Lung microvascular endothelial cell (primary cell): ENCODE measurements around the gene SLAIN1. TPM values are rescaled to one million over a fixed set of nuclear protein-coding genes. Genes with fewer than 3 reads are reported as not detected.
"Not testable (repeated sequence)": the region's sequence is repeated elsewhere in the genome, so short reads cannot be mapped to it uniquely, and the experiment has no call there.

Experiments
- DNase-seq, 2 donors: peaks; one replicate each; pipeline versions ENCODE4 v3.0.0 to v3.0.0-alpha.2; 2010; ENCODE audit warnings: low read depth in 2 of 2
- total RNA-seq: library from RNA; depleted of rRNA; stranded (reverse); fragments of >200 nt; gene quantifications from 2 replicates; pipeline ENCODE4 v1.2.1, GENCODE V29; 2014

SLAIN1 gene
- total RNA-seq = 3.3 and 8.5 TPM in 2 replicates

DNA sequence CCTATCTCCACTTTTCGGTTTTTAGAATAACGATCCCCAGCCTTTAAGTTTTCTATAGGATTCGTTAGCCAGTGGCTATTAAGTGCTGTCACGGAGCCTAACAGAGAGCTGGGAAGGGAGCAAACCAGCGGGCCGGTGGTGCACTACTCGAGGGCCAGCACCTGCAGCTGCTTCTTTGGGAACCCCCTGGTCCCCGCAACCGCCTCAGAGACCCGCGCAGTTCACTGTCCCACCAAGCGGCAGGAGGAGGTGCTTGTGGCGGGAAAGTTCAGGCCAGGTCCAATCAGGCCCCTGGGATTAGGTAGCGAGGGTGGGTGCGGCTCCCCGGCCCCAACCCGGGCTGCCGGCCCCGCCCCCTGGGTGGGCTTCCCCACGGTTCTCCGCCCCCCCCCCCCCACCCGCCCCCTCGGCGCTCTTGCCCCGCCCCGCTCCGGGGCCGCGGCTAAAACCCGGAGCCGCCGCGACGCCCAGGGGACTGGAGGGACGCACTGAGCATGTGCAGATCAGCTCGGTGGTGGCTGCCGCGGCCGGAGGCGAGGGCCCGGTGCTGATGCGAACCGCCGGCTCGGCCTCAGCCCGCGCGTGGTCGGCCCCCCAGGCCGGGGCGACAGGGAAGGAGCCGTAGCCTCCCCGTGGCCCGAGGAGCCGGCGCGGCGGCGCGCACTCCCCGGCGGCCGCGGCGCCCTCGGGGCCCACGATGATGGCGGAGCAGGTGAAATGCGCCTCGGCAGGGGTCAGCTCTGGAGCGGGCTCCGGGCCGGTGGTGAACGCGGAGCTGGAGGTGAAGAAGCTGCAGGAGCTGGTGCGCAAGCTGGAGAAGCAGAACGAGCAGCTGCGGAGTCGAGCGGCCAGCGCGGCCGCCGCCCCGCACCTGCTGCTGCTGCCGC lies at the start of gene SLAIN1:
Gene SLAIN1 (plus strand): TSS at position 471 of the 887 bp plus-strand sequence. CDS start 227 bp downstream, at position 698.
- DNase-seq = peak; percentile 40 to 87

DNA sequence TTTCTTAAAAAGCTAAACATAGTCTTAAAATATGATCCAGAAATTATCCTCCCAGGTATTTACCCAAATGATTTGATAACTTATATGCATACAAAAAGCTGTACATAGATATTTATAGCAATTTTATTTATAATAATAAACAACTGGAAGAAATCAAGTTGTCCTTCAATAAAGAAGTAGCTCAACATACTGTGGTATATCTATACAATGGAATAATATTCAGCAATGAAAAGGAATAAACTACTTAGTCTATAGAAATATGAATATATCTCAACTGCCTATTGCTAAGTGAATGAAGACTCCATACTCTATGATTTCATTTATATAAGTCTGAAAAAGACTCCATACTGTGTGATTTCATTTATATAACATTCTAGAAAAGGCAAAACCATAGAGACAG lies 47.1 kb upstream of the SLAIN1 start:
- DNase-seq = no peak

DNA sequence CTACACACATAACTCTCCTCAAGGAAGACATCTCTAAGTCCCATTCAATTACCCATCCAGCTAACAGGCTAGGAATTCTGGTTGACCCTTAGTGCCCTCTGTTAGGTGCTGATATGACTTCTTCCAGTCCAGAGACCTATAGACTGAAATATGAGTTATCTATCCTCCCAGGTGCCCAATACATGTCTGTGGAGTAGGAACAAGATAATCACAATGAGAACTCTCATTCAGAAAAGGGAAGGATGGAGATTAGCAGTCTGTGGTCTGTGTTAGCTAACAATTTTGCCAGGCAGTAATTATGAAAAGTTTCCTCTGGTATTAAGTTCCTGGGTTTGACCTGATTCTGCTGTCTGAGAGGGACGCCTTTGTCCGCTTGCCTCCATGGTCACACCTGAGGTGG lies 44.2 kb upstream of the SLAIN1 start:
- no peak for DNase-seq

DNA sequence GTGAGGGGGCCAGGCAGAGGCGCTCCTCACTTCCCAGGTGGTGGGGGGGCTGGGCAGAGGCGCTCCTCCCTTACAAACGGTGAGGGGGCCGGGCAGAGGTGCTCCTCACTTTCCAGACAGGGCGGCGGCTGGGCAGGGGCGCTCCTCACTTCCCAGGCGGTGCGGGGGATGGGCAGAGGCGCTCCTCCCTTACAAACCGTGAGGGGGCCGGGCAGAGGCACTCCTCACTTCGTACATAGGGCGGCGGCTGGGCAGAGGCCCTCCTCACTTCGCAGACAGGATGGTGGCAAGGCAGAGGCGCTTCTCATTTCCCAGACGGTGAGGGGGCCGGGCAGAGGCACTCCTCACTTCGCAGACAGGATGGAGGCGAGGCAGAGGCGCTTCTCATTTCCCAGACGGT lies 37.5 kb upstream of the SLAIN1 start:
- DNase-seq = not testable (repeated sequence)

DNA sequence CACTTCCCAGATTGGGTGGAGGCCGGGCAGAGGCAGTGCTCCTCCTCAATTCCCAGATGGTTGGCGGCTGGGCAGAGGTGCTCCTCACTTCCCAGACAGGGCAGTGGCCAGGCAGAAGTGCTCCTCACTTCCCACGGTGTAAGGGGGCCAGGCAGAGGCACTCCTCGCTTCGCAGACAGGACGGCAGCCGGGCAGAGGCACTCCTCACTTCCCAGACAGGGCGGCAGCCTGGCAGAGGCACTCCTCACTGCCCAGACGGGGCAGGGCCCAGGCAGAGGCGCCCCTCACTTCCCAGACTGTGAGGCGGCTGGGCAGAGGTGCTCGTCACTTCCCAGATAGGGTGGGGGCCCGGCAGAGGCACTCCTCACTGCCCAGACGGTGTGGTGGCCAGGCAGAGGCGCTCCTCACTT lies 36.6 kb upstream of the SLAIN1 start:
- DNase-seq = no peak

DNA sequence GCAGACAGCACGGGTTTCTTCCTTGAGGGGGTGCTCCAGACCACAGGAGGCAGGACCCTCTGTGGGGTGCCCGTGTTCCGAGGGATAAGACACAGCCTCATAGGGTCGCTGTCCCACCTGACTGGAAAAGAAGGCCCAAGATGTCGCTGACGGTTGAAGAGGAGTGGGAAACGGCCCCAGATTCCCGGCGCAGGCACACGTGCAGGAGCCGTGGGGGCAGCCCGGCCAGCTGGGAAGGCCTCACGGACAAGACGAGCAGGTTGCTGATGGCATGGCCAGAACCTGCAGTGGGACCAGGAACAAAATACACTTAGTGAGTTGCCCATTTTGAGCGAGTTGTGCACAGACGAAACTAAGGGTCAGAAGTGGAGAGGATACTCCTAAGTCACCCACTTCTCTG lies 35.2 kb upstream of the SLAIN1 start:
- DNase-seq = not testable (repeated sequence)

DNA sequence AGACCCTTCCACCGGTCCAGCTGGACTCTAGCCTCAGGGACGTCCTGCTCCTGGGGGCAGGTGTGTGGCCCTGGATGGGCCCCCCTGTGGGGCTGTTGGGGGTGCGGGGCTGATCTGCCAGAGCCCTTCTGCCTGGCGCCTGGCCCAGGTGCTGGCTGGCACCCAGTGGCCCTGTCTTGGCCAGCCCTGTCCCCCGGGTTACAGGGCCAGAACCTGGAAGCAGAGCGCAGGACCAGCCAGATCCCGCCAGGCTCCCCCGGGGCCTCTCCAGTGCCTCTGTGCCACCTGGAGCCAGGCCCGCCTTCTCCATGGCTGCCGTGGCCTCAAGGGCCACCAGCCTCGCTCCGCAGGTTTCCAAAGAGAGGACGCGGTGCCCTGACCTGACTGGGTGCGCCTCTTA lies 34.7 kb upstream of the SLAIN1 start:
- DNase-seq = not testable (repeated sequence)

DNA sequence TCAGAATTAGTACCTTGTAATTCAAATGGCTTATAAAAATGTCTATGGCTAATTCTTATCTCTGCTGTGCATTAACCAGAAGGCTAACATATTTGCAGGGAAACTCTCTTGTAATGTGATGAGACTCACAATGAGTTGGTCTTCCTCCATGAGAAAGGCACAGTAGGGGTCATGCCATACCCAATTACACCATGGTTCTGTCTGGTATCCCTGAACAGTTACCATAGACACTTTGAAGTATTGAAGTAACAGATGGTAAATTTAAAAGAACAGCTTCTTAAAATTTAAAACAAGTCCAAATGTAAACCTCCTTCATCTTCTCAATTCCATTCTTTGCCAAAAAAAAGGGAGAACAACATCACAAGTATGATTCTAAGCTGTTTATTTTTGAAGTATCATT lies 22.6 kb upstream of the SLAIN1 start:
- no peak for DNase-seq

DNA sequence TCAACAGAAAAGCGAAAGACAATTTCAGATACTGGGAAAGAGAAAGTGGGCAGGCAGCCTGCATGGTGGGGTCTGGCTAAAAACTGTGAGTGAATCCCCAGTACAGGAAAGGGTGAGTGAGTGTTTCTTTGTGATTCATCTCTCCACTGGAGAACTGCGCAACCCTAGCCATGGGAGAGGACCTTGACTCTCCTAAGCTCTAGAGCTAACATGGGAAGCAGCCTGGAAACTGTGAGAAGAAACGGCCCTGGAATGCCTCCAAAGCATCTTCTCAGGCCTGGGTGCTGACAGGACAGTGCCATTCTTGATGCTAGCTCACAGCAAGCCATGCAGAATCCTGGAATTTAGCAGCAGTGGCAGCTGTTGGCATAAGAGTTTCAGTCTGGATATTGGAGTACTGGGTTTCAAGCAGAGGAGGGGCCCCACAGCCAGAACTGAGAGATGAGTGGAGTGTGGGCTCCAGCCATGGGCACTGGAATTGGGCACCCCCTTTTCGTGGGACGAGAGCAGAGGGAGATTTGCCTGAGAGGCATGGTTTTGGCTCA lies 18.7 kb upstream of the SLAIN1 start:
- no peak for DNase-seq

DNA sequence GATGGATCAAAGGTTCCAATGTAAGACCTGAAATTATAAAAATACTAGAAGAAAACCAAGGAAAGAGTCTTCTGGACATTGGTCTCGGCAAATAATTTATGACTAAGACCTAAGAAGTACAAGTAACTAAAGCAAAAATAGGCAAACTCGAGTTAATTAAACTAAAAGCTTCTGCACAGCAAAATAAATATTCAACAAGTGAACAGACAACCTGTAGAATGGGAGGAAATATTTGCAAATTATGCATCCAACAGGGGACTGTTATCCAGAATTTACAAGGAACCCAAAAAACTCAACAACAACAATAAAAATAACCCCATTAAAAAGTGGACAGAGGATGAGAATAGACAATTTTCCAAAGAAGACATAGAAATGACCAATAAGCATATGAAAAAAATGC lies 9.7 kb upstream of the SLAIN1 start:
- DNase-seq = no peak

DNA sequence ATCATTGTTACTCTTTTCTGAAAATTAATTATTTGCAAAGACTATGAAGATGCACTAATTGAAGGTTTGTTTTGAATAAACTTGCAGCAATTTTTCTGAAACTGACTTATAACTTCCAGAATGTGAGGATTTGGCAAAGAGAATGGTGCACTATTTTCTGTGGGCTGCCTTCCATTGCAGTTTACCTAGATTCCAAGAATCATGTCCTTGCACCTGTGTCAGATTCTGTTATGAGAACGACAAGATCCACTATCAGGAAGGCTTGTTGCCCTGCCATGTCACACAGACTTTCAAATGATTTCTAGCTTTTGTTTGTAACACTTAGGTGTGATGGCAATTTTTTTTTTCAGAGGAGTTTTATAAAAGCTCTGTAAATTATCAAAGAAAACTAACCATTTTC lies 5.6 kb upstream of the SLAIN1 start:
- DNase-seq = no peak

DNA sequence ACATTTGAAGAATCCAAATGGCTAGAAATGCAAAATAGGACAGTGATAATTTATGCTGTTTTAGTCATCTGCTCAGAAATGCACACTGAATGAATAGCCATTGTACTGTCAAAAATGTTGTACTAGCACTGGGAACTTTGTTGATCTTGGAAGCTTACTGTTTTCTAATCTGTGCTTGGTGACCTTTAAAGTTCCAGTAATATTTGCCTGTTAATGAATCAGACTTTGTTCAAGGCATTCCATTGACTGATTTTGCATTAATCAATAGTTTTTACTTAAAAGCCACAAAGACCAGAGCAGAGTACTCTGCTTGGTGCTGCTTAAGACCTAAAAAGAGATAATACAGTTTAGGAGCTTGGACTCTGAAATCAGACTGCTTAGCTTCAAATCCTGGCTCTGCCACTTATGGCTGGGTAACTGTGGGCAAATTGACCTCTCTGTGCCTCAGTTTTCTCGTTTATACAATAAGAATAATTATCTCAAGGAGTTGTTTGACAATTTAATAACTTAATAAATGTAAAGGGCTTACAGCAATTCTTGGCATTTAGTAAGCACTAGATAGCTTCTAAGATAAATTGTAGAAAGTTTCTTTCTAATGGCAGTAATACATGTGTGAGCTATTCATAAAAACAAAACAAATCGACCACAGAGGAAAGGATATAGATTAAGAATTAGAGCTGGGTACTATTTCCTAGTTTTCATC lies 4.6 kb upstream of the SLAIN1 start:
- no peak for DNase-seq

DNA sequence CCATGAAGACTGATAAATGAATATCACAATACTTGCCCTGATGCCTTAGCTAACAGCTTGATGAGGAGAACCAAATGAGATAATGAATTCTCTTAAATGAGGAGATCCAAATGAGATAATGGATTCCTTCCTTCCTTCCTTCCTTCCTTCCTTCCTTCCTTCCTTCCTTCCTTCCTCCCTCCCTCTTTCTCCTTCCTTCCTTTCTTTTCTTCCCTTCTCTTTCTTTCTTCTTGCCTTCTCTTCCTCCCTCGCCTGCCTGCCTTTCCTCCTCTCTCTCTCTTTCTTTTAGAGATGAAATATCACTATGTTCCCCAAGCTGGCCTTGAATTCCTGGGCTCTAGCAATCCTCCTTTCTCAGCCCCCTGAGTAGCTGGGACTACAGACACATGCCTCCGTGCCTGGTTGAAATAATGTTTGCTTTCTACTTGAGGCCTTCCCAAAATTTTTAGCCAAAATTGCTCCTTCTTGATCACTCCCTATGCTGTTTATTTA lies 4.0 kb upstream of the SLAIN1 start:
- DNase-seq = no peak

DNA sequence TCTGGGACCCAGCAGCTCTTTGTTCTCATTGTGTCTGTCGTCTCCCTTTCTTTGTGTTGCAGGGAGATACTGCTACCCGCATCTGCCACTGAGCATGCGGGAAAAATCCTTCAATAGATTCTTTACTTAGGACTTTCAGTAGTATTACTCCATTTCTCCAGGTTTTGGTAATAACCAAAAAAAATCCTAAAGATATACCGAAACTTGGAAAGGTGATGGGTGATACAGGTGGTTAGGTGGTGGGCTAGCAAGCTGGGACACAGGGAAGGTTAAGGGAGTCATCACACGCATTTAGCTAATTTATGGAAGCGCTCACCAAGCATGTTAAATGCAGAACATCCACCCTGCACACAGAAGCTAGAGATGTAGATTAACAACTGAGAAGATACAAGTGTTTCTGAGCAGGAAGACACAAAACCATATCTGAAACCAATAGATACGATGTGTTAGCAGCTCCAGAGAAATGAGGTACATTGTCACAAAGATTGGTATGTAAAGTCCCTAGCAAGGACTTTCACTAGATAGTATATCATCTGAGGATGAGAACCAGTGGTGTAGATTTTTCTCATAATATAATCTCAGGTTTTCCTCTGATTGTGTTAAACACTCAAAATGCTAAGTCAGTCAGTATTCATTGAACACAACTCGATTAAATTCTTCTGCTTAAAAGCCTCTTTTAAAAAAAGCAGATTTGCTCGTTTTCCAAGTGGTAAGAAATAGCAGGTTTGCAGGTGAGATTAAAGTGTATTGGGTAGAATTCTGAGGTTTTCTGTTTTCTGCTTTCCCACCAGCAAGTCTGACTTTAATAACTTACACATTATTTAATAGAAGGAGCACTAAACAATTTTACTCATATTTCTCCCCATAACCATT lies 1.2 kb upstream of the SLAIN1 start:
- DNase-seq = peak in 1 of 2 donors; percentile 6

DNA sequence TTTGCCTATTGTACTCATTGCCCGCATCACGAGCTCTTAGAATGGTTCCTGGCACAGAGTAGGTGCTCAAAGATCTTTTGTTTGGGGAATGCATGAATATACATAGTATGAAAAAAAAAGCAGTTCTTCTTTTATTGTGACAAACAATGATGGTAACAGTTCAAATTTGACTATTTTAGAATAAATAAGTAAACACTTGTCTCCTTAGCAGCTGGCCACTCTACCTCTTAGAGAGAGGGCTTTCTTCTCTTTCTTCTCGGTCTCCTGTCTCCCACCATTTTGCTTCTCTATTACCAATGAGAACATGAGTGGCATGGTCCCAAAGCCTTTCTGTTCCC lies 639 bp upstream of the SLAIN1 start:
- no peak for DNase-seq

DNA sequence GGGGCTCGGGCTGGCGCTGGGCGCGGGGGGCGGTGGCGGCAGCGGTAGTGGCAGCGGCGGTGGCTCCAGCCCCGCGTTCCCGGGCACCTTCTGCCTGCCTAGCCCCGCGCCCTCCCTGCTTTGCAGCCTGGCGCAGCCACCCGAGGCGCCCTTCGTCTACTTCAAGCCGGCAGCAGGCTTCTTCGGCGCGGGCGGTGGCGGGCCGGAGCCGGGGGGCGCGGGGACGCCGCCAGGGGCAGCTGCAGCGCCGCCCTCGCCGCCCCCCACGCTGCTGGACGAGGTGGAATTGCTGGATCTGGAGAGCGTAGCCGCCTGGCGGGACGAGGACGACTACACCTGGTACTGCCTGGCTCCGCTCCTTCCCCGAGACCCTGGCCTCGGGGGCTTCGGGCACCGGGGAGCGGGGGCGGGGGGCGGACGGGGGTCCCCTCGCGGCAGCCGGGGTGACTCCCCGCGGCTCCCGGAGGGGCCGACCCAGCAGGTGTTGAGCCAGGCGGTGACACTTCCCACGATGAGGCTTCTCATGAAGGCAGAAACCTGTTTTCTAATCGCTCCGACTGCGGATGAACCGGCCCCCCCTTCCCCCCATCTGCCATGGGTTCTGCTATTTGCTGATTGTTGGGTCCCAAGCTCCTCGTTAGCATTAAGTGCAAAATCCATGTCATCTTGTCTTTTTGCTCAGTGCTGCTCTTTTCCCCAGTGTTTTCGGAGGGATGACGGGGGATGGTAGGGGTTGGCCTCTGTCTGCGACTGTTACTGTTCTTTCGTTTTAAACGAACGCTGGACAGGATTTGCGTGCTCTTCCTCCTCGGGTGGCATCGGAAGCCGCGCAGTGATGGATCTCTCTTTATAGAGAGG lies 943 bp downstream of the SLAIN1 start:
- DNase-seq = peak; percentile 14 to 30

DNA sequence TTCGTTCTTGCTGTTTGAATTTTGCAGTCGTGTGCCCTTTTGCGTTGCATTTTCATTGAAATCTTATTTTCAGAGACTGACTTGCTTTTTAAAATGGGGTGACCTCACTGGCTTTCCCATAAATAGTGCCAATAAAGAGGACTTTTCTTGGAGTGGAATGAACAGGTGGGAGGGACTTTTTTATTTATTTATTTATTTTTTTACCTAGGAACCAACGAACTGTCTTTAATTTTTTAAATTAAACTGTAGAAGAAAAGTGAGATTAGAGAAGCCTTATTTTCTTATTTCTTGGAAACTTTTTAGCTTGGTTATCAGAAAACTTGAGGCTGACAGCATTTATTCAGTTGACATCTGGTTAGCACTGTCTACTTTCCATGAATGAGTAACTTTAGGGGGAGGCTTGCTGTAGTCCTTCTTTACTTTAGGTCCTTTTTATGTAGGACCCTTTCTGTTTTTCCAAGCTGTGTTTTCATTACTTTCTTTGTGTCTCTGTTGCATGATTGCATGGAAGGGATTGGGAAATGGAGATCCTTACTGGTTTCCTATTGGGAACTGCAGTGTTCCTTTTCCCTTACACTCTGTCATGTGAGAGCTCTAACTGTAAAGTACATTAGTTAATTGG lies 1.7 kb downstream of the SLAIN1 start:
- no peak for DNase-seq

DNA sequence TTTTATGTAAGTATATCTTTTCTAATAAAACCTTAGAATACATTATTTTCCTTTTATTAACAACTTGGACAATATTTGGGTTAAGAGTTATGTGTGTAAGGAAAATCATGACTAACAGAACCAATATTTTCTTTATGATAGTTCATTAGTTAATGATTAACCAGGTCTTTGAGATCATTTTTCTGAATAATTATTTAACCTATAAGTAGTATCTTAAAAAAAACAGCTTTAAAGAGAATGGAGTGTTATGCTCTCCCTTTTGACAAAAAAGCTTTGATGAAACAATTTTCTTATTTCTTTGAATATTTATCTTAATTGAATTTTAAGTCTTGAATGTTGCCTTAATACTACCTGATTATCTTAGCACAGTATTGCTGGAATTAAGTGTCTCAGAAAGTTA lies 3.8 kb downstream of the SLAIN1 start:
- no peak for DNase-seq

DNA sequence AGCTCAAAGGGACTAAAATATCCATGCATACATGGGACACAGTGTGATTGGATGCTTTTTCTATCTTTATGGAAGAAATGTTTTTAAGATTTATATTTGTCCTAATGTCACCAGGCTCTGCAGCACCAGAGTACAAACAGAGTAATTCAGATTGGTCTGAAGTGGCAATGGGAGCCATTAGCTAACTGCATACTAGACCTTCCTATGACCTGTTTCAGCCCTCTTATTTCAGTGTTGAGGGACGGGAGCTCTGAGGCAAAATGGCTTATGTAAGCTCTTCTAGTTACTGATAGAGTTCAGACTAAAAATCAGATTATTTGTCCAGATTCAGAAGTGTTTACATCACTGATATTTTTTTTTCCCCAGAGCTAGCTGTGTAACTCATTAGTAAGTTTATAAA lies 4.9 kb downstream of the SLAIN1 start:
- no peak for DNase-seq

DNA sequence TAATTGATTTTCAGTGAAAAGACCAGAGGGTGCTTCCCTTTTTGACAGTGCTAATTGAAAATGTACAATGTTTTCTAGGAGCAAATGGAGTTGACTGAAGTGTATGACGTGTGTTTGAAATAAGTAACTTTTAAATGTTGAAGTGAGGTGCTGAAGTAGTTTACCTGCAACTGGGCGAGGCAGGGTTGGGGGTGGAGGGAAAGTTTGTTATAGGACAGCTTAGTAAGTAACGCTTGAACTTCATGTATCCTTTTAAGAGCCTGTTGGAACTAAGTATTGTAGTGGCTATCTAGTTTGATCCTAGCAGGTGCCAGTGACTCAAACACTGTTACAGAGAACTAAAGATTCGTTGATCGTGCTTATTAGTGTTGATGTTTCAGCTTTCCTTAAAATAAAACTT lies 5.9 kb downstream of the SLAIN1 start:
- DNase-seq = no peak
